Suppressor macrophage (primary cell): ENCODE measurements around the gene FREM1.

ENCODE experiments used
- DNase-seq, 4 experiments: peaks; one replicate each; pipeline ENCODE4 v3.0.0-alpha.2; 2020 to 2022

FREM1 gene

DNA sequence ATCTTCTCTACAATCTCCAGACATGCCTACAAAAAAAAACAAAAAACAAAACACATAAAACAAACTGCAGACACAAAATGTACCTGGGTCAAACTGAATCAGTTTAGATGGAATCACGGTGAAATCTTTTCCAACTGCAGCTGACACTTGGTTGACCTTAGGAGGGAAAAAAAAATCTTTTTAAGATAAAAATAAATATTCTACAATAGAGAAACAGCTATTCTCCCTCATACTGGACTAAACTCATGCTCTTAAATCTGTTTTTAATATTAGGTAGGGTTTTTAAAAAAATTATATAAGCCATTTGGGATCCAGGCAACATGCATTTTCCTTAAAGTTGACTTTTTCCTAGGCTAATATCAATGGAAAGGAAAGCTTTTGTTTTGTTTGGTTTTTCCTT is 153.9 kb downstream of the FREM1 start:
- DNase-seq: no peak

DNA sequence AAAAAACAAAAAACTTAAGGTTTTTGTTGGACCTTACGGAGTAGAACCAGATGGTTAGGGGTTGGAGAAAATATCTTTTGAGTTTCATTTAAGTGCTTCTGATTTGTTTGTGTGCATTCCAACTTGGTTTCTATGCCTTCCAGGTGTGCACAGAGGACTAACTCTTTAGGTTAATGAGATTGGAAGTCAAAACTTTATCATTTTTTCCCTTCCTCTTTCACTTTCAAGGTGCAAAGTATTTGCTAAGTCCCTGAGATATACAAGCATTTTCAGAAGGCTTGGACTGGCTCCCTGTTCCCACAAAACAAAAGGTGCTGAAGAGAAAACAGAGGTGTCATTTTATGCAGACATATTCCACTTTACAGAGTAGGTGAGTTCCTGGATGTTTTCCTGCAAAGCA is 157.4 kb downstream of the FREM1 start:
- DNase-seq: no peak

GRCh38 chr9:14752271-14752670 is 158.0 kb downstream of the FREM1 start:
- DNase-seq: no peak

- no peak for DNase-seq
These were observed 159.4 kb downstream of the FREM1 start for GRCh38 chr9:14750821-14751220.

DNA sequence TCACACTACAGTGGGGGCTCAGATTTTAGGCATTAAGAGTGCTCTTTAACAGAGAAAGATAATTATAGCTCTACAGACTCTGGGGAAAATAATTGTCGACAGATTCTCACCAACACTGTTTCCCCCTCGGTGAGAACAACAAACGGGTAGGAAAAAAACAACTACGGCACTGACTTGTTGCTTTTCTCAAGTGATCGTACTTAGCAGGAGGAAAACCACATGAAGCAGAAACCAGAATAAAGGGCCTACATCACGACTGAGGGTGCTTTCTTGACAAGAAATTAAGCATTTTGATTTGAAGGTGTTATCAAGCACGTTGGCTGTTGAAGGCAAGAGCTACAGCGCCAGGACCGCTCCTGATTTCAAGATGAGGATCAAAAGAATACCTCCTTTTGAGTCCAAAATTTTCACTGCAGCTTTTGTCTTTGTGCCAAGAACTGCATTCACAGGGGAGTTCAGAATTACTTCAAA is 160.5 kb downstream of the FREM1 start:
- no peak for DNase-seq

DNA sequence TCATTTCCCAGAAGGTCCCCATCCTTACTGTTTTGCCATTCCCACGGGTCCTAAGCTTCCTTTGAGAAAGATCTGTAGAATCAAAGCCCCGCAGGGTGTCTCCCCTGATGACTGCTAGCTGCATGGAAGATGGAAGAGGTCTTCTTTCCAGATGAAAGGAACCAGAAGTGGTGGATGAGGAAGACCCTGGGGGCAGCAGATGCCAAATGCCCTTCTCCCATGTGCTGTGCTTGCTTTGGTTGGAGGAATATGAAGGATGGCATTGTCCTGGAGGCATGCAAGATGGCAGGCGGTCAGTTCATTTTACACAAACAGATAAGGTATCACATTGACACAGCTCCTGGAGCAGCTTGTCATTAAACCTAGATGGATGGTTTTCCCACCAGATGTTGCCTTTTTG is 161.9 kb downstream of the FREM1 start:
- DNase-seq: no peak

DNA sequence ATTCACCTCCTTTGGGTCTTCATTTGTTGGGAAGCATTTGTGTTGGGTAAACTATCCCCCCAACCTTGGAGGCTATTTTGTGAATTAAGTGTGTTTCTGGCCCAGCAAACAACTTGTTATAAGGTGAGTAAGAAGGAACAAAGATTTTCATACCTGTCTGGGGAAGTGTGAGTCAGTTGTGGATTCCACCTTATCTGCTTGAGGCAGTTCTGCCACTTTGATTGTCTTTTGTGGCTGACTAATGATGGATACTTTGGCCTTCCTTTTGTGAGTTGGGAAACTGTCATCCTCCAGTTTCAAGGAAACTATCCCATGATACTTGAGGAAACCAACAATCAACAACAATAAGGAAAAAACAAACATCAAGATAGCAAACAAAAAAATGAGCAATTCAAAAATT is 163.1 kb downstream of the FREM1 start:
- no peak for DNase-seq

DNA sequence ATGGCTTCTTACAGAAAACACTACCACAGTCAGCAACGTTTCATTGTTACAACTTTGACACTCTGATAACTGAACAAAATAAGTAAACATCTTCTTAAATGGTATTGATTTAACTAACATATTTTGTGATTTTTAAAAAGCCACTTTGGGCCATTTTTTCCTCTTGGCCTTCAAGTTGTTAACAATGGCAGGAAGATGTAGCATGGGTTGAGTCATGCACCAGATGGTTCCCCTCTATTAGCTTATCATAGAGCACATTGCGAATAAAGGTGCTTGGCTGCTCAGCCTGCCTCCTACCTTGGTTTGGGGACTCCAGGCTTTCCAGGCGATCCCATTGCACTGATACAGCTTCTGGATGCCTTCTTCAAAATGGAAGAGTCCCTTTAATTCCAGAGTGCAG is 163.6 kb downstream of the FREM1 start:
- no peak for DNase-seq

GRCh38 chr9:14744768-14745167 is 165.5 kb downstream of the FREM1 start:
- no peak for DNase-seq

DNA sequence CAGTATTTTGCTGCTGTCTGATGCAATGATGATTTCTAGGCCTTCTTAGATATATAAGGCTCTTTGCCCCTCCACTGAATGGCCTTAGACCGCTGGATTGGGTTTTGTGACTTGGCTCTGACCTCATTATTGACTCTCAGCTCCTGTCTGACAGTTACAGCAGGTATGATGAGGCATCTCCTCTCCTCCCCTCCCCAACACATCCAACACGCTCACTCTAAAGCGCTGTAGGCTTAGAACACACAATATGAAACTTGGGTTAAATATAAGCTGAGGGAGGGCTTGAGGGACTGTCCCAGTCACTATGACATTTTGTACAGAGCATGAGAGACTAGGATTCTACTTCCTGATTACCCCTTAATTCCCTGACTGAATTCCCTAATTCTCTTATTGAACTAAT is 168.9 kb downstream of the FREM1 start:
- no peak for DNase-seq

GRCh38 chr9:14733133-14733532 is 177.1 kb downstream of the FREM1 start:
- no peak for DNase-seq

GRCh38 chr9:14731294-14731981 is 178.8 kb downstream of the FREM1 start:
- no peak for DNase-seq

GRCh38 chr9:14730461-14730898 is 179.7 kb downstream of the FREM1 start:
- DNase-seq: no peak

- no peak for DNase-seq
These were observed 186.9 kb downstream of the FREM1 start for GRCh38 chr9:14723301-14723700.

GRCh38 chr9:14722391-14723035 is 187.7 kb downstream of the FREM1 start, which contains the start of gene CER1:
TSS of gene CER1 (minus strand) at chr9:14722733. CDS start at chr9:14722672, 61 bp downstream.
- DNase-seq: no peak

DNA sequence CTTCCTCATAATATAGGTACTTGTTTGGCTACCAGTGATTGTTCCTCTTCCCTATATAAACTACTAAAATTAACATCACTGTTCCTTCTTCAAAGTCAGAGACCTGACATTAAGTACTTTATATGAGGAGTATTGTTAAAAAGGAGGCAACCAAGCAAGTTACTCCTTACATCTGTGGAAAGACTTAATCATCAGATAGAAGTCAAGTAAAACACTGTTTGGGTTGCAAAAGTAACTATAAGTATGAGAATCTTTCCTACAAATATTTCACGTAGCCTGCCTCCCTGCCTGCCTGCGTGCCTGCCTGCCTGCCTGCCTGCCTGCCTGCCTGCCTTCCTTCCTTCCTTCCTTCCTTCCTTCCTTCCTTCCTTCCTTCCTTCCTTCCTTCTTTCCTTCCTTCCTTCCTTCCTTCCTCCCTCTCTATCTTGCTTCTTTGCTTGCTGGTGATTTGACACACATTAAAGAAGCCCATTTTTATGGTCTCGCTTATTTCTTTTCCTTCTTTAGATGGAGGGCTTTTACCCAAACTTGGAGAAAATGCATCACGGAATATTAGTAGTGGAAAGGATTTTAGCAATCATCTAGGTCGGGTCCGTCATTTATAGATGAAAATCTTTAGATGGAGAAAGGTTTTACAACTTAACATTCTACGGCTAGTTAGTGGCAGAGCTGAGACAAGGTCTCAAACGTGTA is 190.9 kb downstream of the FREM1 start:
- no peak for DNase-seq

- DNase-seq: no peak
These were observed 195.1 kb downstream of the FREM1 start for GRCh38 chr9:14715102-14715501.

DNA sequence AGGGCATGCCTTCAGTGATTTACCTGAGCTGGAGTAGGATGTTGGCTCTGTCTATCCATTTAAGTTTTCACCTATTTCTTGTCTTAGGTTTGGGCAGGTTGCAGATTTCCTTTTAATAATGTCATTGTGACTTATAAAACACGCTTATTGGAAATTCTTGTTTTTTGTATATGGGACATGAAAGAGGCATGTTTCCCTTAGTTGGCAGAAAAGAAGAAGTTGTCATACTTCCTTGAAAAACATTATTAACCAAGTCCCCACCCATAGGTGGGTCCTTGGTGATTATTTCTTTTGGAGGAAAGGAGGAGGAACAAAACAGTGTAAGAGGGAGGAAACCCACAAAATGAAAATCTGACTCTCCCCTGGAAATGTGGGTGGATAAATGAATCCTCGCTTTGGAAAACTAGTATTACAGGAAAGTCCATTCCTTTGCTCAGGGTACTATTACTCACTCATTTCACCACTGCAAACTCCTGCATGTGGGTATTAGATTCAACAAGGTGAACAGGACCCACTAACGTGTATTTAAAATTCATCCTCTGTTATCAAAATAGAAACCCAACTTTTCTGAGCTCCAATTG is 197.0 kb downstream of the FREM1 start:
- DNase-seq: no peak

DNA sequence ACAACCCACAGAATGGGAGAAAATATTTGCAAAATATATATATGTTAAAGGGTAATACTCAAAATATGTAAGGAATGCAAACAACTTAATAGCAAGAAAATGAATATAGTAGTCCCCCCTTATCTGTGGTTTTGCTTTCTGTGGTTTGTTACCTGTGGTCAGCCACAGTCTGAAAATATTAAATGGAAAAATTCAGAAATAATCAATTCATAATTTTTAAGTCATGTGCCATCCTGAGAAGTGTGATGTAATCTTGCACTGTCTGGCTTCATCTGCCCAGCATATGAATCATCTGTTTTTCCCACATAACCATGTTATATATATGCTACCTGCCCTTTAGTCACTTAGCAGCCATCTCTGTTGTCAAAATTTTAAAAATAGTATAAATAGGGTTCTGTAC is 199.4 kb downstream of the FREM1 start:
- no peak for DNase-seq

DNA sequence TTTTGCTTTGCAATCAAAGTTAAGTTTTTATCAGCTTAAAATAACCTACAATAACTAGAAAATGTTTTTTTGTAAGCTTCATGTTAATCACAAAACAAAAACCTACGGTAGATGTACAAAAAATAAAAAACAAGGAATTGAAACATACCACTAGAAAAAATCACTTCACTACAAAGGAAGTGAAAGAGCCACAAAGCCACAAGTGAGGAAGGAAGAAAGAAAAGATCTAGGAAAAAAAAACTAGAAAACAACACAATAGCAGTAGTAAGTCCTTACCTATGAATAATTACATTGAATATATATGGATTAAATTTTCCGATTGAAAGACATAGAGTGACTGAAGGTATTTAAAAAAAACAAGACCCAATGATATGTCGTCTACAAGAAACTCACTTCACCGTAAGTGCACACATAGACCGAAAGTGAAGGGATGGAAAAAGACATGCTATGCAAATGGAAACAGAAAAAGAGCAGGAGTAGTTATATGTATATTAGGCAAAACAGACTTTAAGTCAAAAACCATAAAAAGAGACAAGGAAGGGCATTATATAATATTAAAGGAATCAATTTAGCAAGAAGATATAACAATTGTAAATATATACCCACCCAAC is 203.6 kb downstream of the FREM1 start:
- peak in 1 of 4 experiments; percentile 27 for DNase-seq

DNA sequence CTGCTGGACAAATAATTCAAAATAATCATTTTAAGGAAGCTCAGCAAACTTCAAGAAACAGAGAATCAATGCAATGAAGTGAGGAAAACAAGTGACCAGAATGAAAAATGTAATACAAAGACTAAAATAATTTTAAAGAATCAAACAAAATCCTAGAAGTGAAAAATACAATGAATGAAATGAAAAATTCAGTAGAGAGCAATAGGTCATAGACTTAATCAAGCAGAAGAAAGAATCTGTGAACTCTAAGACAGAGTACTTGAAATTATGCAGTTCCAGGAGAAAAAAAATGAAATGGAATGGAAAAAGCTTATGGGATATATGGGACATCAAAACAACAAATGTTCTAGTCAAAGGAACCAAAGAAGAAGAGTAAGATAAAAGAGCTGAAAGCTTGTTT is 205.1 kb downstream of the FREM1 start:
- DNase-seq: no peak

DNA sequence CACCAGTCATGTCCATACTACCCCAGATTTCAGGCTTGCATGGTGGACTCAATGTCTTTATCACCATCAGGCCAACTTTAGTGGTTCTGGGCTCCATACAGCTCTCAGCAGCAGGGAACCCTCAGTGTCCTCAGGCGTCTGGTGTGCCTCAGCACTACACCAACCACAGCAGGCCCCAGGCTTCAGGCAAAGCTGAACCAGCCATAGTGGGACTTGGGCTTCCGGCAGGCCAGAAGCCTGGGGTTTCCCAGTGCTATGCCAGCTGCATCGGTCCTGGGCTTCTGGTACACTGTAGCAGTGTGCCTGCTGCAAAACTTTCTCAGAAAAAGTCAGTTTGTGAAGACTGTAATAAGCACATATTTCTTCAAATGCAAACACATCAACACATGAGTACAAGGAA is 205.9 kb downstream of the FREM1 start:
- no peak for DNase-seq

GRCh38 chr9:14702200-14702720 is 208.0 kb downstream of the FREM1 start:
- DNase-seq: no peak
